Measurements from ENCODE around the gene DTNB.
"Not testable (repeated sequence)": the region's sequence is repeated elsewhere in the genome, so short reads cannot be mapped to it uniquely, and the experiment has no call there.

DTNB gene

DNA sequence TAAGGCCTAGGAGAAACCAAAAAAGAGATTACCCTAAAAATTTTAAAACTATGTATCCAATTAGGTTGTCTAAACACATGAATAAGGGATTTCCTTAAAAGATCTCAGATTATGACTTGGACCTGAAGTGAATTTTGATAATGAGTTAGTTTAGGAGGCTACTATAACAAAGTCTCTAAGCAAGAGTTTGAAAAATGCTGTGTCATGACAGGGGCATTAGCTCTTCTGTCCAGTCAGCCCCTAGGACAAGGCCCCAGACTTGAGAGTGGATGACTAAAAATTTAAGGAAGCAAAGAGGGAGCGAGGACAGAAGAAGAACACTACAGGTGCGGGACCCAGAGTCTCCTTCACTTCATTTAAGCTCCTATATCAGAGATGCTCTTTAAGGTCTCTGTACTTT lies 135.9 kb downstream of the DTNB start:
- DNase-seq, result no peak

DNA sequence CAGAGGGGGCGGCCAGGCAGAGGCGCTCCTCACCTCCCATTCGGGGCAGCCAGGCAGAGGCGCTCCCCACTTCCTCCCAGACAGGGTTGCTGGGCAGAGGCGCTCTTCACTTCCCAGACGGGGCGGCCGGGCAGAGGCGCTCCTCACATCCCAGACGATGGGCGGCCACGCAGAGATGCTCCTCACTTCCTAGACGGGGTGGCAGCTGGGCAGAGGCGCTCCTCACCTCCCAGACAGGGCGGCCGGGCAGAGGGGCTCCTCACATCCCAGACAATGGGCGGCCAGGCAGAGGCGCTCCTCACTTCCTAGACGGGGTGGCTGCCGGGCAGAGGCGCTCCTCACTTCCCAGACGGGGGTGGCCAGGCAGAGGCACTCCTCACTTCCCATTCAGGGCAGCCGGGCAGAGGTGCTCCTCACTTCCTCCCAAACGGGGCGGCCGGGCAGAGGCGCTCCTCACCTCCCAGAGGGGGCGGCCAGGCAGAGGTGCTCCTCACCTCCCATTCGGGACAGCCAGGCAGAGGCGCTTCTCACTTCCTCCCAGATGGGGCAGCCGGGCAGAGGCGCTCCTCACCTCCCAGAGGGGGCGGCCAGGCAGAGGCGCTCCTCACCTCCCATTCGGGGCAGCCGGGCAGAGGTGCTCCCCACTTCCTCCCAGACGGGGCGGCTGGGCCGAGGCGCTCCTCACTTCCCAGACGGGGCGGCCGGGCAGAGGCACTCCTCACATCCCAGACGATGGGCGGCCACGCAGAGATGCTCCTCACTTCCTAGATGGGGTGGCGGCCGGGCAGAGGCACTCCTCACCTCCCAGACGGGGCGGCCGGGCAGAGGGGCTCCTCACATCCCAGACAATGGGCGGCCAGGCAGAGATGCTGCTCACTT lies 137.7 kb downstream of the DTNB start:
- DNase-seq, result not testable (repeated sequence)

DNA sequence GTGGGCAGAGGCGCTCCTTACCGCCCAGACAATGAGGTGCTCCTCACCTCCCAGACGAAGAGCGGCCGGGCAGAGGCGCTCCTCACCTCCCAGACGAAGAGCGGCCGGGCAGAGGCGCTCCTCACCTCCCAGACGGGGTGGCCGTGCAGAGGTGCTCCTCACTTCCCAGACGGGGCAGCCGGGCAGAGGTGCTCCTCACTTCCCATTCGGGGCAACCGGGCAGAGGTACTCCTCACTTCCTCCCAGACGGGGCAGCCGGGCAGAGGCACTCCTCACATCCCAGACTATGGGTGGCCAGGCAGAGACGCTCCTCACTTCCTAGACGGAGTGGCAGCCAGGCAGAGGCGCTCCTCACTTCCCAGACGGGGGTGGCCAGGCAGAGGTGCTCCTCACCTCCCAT lies 138.4 kb downstream of the DTNB start:
- DNase-seq, result not testable (repeated sequence)

DNA sequence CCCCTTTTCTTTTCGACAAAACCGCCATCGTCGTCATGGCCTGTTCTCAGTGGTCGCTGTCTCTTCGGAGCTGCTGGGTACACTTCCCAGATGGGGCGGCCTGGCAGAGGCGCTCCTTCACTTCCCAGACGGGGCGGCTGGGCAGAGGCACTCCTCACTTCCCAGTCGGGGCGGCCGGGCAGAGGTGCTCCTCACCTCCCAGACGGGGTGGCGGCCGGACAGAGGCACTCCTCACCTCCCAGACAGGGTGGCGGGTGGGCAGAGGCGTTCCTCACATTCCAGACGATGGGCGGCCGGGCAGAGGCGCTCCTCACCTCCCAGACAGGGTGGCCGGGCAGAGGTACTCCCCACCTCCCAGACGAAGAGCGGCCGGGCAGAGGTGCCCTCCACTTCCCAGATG lies 138.9 kb downstream of the DTNB start:
- DNase-seq, result no peak

DNA sequence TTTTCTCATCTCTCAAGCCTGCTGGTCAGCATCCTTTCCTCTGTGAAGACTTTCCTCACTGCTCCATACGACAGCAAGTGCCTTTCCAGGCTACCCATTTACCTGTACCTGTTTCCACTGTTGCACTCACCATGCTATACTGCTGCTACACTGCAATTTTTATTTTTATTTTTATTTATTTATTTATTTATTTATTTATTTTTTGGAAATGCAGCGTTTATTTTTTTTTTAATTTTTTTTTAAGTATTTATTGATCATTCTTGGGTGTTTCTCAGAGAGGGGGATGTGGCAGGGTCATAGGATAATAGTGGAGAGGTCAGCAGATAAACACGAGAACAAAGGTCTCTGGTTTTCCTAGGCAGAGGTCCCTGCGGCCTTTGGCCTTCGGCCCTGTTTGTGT lies 139.6 kb downstream of the DTNB start:
- DNase-seq, result not testable (repeated sequence)

DNA sequence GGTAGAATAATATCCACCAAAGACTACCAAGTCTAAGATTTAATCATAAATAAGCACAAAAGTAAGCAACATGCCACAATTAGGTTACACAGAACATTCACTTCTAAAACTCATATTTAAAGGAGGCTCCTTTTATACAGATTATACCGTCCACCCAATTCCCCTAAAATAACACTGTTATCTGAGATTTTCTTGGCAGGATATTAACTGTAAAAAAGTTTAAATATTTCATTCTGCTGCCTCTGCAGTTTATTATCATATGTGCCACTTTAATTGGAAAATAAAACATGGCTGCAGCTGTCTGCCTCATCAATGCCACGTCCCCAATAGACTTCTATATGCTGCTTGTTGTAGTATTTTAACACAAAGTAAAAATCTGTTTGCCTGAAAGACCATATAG lies 140.9 kb downstream of the DTNB start:
- DNase-seq, result no peak

DNA sequence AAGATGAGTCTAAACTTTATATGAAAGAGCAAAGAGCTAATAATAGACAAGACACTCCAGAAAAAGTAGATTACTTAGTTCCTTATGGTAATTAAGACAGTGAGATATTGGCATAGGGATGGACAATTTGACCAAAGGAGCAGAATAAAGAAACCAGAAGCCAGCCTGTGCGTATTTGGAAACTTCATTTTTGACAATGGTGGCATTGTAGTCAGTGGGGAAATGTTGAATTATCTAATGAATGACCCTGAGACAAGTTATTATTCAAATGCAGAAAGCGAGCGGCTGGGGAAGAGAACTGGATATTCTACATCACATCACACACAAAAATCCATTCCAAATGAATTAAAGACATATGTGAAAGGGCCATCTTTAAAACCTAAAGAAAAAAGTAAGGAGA lies 144.3 kb downstream of the DTNB start:
- no peak for DNase-seq

DNA sequence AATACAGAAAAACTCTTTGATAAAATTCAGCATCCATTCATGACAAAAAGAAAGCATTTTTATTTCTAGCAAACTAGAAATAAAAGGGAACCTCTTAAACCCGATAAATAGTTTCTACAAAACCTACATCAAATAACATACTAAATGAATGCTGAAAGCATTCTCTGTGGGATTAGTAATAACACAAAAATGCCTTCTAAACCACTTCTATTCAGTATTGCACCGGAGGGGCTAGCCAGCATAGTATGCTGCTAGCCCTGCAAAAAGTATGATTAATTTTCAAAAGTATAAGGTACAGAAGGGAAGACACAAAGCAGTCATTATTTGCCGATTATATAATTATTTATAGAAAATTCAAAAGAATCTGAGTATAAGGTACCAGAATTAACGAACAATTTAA lies 145.2 kb downstream of the DTNB start:
- no peak for DNase-seq

DNA sequence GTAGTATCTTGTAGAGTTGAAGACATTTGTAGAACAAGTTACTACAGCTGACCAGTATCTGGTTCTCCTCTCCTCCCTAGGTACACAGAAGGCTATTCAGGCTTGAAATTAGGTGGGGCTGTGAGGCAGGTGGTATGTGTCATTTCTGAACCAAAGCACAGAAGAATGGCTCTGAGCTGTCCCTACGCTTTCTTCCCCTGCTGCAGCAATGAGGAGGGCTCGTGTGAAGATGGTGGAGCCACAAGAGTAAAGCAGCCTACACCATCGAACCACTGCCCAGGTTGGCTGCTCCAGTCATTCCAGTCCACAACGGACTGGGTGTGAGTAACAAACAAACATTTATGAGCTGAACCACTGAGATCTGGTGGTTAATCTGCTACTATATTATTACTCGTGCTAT lies 148.9 kb downstream of the DTNB start:
- no peak for DNase-seq

DNA sequence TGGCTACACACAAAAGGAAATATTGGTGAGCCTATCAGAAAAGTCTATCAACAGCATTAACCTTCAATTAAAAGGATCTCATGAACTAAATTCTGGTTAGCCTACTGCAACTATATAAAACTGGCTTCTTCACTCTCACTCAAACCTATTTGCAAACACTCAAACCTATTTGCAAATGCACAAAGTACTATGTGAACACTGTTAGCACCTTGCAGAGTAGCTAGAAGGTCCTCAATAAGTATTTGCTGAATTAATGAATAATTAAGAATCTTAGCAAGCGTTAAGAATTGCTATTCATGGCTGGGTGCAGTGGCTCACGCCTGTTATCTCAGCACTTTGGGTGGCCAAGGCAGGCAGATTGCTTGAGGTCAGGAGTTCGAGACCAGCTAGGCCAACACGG lies 150.3 kb downstream of the DTNB start:
- DNase-seq, result no peak

DNA sequence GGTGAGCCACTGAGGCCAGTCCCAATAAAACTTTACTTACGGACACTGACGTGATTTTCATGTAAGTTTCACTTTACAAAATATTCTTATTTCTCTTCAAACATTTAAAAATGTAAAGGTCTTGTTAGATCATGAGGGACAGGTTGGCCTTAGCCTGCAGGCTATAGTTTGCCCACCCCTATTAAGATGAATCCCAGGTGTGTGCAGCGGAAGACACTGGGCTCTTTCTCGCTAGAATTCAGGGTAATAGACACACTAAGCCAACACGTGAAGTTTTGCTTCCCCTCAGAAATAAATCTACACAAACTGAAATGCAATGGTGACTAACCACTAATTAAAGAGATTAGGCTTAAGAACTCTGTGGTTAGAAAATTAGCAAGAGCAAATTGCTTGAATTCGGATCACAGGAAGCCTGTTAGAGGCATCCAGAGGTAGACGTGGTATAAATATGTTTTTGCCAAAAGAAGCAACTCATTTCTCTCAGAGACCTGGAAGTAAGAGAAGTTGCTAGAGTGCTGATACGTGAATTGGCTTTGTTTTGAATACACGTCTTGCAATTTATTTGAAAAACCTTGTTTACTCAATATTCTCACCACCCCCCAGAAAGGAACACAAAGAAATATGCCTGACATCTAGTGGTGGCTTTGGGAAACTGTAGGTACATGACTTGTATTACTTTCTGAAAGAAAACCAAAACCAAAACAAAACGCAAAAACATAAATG lies 151.6 kb downstream of the DTNB start:
- DNase-seq, result peak; percentile 41

DNA sequence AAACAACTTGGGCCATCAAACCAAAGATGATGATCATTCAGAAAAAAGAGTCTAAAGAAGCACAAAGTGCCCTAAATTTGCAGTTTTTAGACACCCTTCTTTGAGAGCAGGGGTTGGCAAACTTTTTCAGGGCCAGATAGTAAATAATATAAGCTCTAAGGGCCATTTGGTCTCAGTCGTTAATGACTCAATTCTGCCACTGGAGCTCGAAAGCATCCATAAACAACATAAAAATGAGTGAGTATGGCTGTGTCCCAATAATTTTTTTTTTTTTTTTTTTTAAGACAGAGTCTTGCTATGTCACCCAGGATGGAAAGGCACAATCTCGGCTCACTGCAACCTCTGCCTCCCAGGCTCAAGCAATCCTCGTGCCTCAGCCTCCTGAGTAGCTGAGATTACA lies 152.3 kb downstream of the DTNB start:
- DNase-seq, result no peak

DNA sequence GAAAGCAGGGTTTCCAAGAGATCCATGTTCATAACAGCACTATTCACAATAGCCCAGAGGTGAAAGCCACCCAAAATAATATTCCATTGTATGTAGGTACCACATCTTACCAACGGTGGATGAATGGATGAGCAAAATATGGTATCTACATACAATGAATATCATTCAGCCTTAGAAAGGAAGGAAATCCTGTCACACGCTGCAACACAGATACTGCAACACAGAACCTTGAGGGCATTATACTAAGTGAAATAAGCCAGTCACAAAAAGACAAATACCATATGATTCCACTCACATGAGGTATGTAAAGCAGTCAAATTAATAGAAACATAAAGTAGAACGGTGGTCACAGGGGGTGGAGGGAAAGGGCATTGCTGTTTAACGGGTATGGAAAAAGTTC lies 155.7 kb downstream of the DTNB start:
- no peak for DNase-seq

DNA sequence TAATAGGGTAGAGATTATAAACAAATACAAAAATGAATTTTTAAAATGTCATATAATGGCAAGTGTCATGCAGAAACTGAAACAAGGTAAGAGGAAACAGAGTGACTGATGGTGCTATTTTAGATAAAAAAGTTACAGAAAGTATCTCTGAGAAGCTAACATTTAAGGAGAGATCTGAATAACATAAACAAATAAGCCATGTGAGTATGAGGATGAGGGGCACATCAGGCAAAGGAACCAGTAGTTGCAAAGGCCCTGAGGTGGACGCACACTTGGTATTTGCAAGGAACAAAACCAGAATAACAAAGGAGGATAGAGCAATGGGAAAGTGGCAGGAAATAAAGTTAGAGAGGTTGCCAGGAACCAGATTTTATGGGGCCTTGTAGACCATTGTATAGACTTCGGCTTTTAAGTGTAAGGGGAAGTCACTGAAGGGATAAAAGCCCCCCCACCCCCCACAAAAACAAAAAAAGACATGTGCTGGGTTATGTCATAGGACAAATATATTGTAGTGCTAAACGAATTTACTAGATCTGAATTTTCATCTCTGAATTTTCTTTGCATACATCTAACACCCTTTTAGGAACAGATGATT lies 159.2 kb downstream of the DTNB start:
- no peak for DNase-seq

DNA sequence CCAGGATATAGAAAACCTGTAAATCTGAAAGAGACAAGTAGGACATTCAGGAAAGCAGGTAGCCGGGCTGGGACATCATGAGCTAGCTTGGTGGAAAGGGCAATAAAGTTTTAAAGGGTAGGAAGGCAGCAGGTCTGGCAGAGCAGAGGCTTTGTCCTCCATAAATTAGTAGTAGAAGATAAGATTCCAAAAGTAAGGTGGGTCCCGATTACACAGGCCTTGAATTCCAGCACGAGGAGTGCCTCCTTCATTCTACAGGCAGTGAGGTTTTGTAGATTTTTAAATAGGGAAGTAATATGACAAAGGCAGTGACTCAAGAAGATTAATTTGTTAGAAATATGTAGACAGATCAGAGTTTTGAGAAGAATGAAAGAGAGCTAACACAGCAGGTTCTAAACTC lies 160.7 kb downstream of the DTNB start:
- no peak for DNase-seq

DNA sequence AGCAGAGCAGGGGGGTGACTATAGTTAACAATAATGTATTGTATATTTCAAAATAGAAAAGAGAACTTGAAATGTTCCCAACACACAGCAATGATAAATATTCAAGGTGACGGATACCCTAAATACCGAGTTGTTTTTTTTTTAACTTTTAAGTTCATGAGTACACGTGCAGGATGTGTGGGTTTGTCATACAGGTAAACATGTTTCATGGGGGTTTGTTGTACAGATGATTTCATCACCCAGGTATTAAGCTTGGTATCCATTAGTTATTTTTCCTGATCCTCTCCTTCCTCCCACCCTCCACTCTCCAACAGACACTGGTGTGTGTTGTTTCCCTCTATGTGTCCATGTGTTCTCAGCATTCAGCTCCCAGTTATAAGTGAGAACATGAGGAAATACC lies 167.2 kb downstream of the DTNB start:
- no peak for DNase-seq

DNA sequence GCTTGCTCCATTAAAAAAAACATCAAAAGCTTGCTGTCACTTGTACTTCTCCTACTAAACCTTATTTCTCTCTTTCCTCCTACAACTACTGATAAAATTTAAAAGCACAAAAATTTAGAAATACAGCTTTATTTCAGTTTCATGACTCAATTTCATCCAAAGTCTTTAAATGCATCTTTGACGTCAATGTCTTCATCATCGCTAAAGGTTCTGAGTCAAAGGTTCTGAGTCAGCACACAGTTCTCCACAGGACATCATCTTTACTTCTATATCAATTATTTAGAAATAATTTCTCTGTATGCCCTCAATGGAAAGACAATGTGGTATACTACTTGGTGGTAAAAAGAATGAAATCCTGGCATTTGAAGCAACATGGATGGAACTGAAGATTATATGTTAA lies 167.8 kb downstream of the DTNB start:
- DNase-seq, result no peak

DNA sequence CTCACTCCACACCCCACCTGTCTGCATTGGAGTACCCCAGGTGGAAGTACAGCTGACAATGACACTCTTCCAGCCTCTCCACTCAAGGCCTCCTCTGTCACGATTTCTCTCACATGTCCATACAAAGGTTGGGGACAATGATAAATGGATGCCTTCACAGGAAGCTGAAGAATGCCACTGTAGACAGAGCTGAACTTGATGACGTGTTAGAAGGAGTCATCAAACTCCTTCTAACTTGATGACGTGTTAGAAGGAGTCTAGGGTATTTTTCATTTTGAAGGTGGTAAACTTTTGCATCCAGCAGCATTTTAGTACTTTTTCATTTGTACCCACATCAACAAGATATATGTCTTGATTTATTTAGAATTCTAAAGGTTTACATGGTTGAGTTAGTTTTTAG lies 168.2 kb downstream of the DTNB start:
- no peak for DNase-seq

DNA sequence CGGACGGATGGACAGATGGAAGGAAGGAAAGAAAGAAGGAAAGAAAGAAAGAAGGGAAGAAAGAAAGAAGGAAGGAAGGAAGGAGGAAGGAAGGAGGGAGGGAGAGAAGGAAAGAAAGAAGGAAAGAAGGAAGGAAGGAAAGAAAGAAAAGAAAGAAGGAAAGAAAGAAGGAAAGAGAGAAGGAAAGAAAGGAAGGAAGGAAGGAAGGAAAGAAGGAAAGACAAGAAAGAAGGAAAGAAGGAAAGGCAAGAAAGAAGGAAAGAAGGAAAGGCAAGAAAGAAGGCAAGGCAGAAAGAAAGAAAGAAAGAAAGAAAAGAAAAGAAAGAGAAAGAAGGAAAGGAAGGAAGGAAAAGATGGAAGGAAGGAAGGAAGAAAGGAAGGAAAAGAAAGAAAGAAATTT lies 169.1 kb downstream of the DTNB start:
- no peak for DNase-seq

DNA sequence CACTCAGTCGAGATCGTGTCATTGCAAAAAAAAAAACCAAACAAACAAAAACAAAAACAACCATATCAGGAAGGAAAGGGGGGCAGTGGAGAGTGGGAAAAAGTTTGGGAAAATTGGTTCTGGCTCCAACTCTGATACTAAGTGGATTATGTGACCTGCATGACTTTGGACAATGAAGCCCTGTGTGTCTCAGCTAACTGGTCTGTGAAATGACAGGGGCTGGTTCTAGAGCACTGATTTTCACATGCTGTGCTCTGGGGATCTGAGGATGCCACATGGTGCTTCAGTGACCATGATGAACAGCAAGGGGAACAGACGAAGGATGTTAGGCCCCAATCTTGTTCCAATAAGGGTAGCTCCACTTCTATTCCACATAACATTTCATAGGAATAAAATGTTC lies 174.2 kb downstream of the DTNB start:
- no peak for DNase-seq

DNA sequence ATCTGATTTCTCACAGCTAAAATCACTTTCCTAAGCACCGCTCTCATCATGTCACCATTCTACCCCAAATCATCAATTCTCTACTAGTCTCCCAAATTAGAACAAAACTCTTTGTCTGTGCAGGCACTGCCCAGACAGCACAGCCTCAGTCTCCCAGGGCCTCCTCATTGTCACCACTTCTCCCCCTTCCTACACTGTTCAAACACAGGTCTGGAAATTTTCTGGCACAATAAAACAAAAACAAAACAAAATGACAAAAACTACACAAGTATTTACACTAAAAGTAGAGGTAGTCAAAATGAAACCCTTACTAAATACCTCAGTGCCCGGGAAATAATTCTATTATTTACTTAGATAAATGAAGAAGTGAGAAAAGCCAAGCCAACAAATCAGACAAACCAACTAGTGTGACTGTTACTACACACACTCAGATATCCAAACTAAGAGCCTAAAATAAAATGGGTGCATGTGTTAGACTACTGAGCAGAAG lies 175.4 kb downstream of the DTNB start:
- no peak for DNase-seq

DNA sequence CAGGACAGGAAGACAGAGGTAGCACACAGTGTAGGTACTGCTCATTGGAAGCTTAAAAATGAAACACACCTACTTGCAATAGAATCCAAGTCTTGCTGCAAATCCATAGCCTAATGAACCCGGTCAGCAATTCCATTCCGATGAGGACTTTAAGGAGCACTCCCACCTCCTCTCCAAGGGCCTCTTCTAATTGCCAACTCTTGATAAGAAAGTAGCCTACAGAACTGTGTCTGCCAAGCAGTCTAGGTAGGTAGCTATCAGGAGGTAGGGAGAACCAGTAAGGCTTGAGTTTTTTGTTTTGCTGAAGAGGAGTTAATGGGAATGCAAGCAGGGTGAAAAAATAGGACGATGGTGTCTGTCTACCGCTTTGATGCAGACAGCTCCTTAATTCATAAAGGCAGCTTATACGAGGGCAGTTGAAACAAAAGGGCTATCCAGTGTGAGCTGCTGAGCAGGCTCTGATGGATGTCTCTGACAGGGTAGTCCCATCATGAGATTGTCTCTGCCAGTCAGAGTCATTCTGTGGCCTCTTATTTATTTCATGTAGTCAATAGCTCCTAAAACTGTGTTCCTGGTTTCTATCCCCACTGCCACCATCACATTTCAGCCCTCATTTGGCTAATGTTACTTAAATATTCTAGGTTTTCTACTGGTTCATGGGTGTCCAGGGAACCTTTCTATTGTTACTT lies 176.0 kb downstream of the DTNB start:
- DNase-seq, result no peak

DNA sequence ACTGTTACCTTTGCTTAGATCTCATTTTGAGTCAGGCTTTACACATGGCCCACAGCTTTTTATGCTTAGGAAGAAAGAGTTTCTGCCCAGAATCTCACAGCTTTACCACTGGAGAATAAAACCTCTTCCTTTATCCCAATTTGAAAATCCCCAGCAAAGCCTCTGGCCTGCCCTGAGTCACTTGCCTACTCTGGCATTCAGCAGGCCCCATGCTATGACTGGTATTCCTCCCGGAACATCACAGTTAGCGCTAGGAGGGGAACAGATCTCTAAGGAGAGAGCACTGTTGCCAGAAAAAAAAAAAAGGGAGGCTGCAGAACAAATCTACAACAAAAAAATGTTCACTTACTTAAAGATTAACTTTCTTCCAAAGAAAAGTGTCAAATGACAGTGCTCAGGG lies 178.8 kb downstream of the DTNB start:
- no peak for DNase-seq

Data from activated gamma-delta T cell treated with Interleukin-2 at 50 U/mL for 16 hours (primary cell).